HCT116 (cell line): ENCODE measurements around the gene GRM4. TPM values are rescaled to one million over a fixed set of nuclear protein-coding genes. Genes with fewer than 3 reads are reported as not detected.
A peak's percentile ranks its signal among the peaks of the same experiment; 100 is the strongest.

Source experiments
- ATAC-seq: fragments of 200-7000 bp; cut with Tn5 transposase; 2 replicates; pipeline ENCODE4 v1.9.1; 2020; ENCODE audit warnings: mild to moderate bottlenecking, moderate library complexity
- Bru-seq: library from RNA; stranded (reverse); fragments of 400-500 nt; gene quantifications from one replicate; lab custom pipeline; 2021; lab: Mats Ljungman, UMichigan
- BruChase-seq, 2 experiments: library from RNA; stranded (reverse); fragments of 400-500 nt; gene quantifications; one replicate each; lab custom pipeline; 2021; lab: Mats Ljungman, UMichigan
- BruUV-seq: library from RNA; stranded (reverse); fragments of 400-500 nt; replicated peaks from 2 replicates; lab custom pipeline; 2021; lab: Mats Ljungman, UMichigan
- CTCF ChIA-PET: fragments of 300-600 bp; sonication (Branson Sonifier 250); formaldehyde crosslinking; loops from one replicate; lab custom pipeline; 2021; ENCODE audit warnings: antibody characterized with exemption; lab: Charles Lee
- POLR2A ChIA-PET: fragments of 300-600, 350-600 bp; sonication (Branson Sonifier 250); formaldehyde crosslinking; loops from one replicate; lab custom pipeline; 2021; ENCODE audit warnings: antibody characterized with exemption; lab: Charles Lee
- RAD21 ChIA-PET, 2 experiments: fragments of 300-600 bp; sonication (Branson Sonifier 250); formaldehyde crosslinking; loops; one replicate each; lab custom pipeline; 2023; ENCODE audit warnings: low total read pairs in 2 of 2; ENCODE audit not compliant: uncharacterized antibody in 2 of 2, unreplicated experiment in 2 of 2, low non-redundant PET in 1 of 2; lab: Charles Lee
- DNase-seq: peaks from one replicate; pipeline ENCODE4 v3.0.0-alpha.2; 2010; ENCODE audit warnings: low read depth, low spot score
- H2AFZ ChIP-seq: fragments of 200-600 bp; shearing (Covaris generic), sonication (generic); 2 replicates; pipeline ENCODE4 v1.6.1; 2017; ENCODE audit warnings: low read depth, mixed run types, mixed read lengths, antibody characterized with exemption, low read length; ENCODE audit not compliant: poor library complexity, severe bottlenecking
- H3K27ac ChIP-seq: 2 replicates; pipeline ENCODE4 v1.5.1; 2012; ENCODE audit warnings: low read depth, low read length
- H3K27me3 ChIP-seq: fragments of 200-600 bp; sonication (generic); 2 replicates; pipeline ENCODE4 v1.6.1; 2016; ENCODE audit warnings: mixed run types, low read length, mixed read lengths; ENCODE audit not compliant: insufficient read depth
- H3K36me3 ChIP-seq, 2 experiments: fragments of 200-500 bp in 1 of 2; fragments of 200-600 bp in 1 of 2; sonication (Bioruptor generic) in 1 of 2; sonication (generic) in 1 of 2; 2 replicates each; pipeline versions ENCODE4 v1.5.1 to v1.6.1; 2014 to 2016; ENCODE audit warnings: low read length in 2 of 2, inconsistent platforms in 1 of 2, mixed read lengths in 1 of 2, mixed run types in 1 of 2; ENCODE audit not compliant: insufficient read depth in 2 of 2, control insufficient read depth in 1 of 2
- H3K4me1 ChIP-seq, 2 experiments: fragments of 200-600 bp in 1 of 2; sonication (generic) in 1 of 2; 2 replicates each; pipeline versions ENCODE4 v1.5.1 to v1.6.1; 2012 to 2017; ENCODE audit warnings: low read length in 2 of 2, inconsistent platforms in 1 of 2, mild to moderate bottlenecking in 1 of 2, mixed read lengths in 1 of 2, mixed run types in 1 of 2, moderate library complexity in 1 of 2; ENCODE audit not compliant: insufficient read depth in 2 of 2, control insufficient read depth in 1 of 2
- H3K4me2 ChIP-seq: fragments of 200-600 bp; sonication (generic); 2 replicates; pipeline ENCODE4 v1.6.1; 2017; ENCODE audit warnings: mixed run types, low read length, mixed read lengths
- H3K4me3 ChIP-seq, 2 experiments: fragments of 200-600 bp in 1 of 2; sonication (generic) in 1 of 2; replicated peaks in 1 of 2; 2 replicates each; pipeline ENCODE4 v1.5.1; 2011 to 2016; ENCODE audit warnings: low read length in 2 of 2, control low read depth in 1 of 2, low read depth in 1 of 2, mild to moderate bottlenecking in 1 of 2, mixed read lengths in 1 of 2, mixed run types in 1 of 2
- H3K79me2 ChIP-seq: fragments of 200-600 bp; sonication (generic); 2 replicates; pipeline ENCODE4 v1.6.1; 2017; ENCODE audit warnings: mild to moderate bottlenecking, mixed run types, low read length, moderate library complexity, mixed read lengths; ENCODE audit not compliant: insufficient read depth
- H3K9ac ChIP-seq: fragments of 200-600 bp; sonication (generic); 2 replicates; pipeline ENCODE4 v1.6.1; 2016; ENCODE audit warnings: low read length, mixed read lengths
- H3K9me2 ChIP-seq: fragments of 200-600 bp; sonication (generic), shearing (Covaris generic); 2 replicates; pipeline ENCODE4 v1.6.1; 2017; ENCODE audit warnings: mixed run types, mild to moderate bottlenecking, moderate library complexity; ENCODE audit not compliant: insufficient read depth
- H3K9me3 ChIP-seq, 2 experiments: fragments of 200-500 bp in 1 of 2; fragments of 200-600 bp in 1 of 2; sonication (Bioruptor generic) in 1 of 2; sonication (generic) in 1 of 2; 2 replicates each; pipeline ENCODE4 v1.6.1; 2014 to 2017; ENCODE audit warnings: low read length in 2 of 2, mixed read lengths in 2 of 2, inconsistent platforms in 1 of 2, low read depth in 1 of 2, mild to moderate bottlenecking in 1 of 2, mixed run types in 1 of 2, moderate library complexity in 1 of 2; ENCODE audit not compliant: control insufficient read depth in 1 of 2, insufficient read depth in 1 of 2
- H4K20me1 ChIP-seq: fragments of 200-600 bp; sonication (generic), shearing (Covaris generic); 2 replicates; pipeline ENCODE4 v1.6.1; 2017; ENCODE audit warnings: mixed run types, mild to moderate bottlenecking, moderate library complexity; ENCODE audit not compliant: insufficient read depth
- ATF3 ChIP-seq: IDR thresholded peaks from 2 replicates; pipeline ENCODE4 v1.6.1; 2012
- CTCF ChIP-seq, 3 experiments: fragments of 200-600 bp in 1 of 3; sonication (generic) in 1 of 3; IDR thresholded peaks in 2 of 3; conservative IDR thresholded peaks in 1 of 3; 2 replicates each; pipeline ENCODE4 v1.5.1; 2012 to 2017; ENCODE audit warnings: low read depth in 2 of 3, low read length in 2 of 3, antibody characterized with exemption in 1 of 3, borderline replicate concordance in 1 of 3, control low read depth in 1 of 3, mild to moderate bottlenecking in 1 of 3, mixed read lengths in 1 of 3, mixed run types in 1 of 3, moderate library complexity in 1 of 3; ENCODE audit not compliant: insufficient read depth in 1 of 3
- MAX ChIP-seq: IDR thresholded peaks from 2 replicates; pipeline ENCODE4 v1.6.1; 2012
- RAD21 ChIP-seq: IDR thresholded peaks from 2 replicates; pipeline ENCODE4 v1.6.1; 2012; ENCODE audit warnings: low read depth, mild to moderate bottlenecking
- SRF ChIP-seq: IDR thresholded peaks from 2 replicates; pipeline ENCODE4 v1.6.1; 2012; ENCODE audit warnings: low read depth
- TCF7L2 ChIP-seq: IDR thresholded peaks from 2 replicates; pipeline ENCODE4 v1.7.0; 2011; ENCODE audit warnings: borderline replicate concordance, inconsistent platforms; ENCODE audit not compliant: insufficient read depth, insufficient read length; ENCODE audit errors: extremely low read depth
- ZNF274 ChIP-seq: fragments of 200-500 bp; sonication (Bioruptor generic); IDR thresholded peaks from 2 replicates; pipeline ENCODE4 v1.6.1; 2014; ENCODE audit warnings: mild to moderate bottlenecking, low read depth, low read length, inconsistent platforms
- intact Hi-C: fragments of 100-400 bp; cut with micrococcal nuclease; formaldehyde crosslinking; loops from 2 replicates; pipeline ENCODE4 v1.10.0; 2022
- long read RNA-seq: library from polyadenylated mRNA; unstranded; transcript quantifications from one replicate; pipeline ENCODE4 v2.0.0, GENCODE V29; 2021; ENCODE audit not compliant: unreplicated experiment
- polyA plus RNA-seq: library from polyadenylated mRNA; unstranded; fragments of >200 nt; gene quantifications from 2 replicates; pipeline ENCODE4 v1.2.1, GENCODE V29; 2012; ENCODE audit warnings: missing spikeins
- total RNA-seq: library from RNA; stranded (reverse); gene quantifications from one replicate; pipeline ENCODE4 v1.2.1, GENCODE V29; 2021; ENCODE audit not compliant: unreplicated experiment

Gene GRM4
- total RNA-seq (2.6 TPM), Bru-seq, nascent RNA (percentile 30 among the genes with signal in this experiment), BruChase-seq, experiment 1, labeled RNA remaining after a 6-hour chase (percentile 34 among the genes with signal in this experiment), BruChase-seq, experiment 2, labeled RNA remaining after a 2-hour chase (percentile 34 among the genes with signal in this experiment)
- 1.8 and 2.5 TPM in 2 replicates for polyA plus RNA-seq
- long read RNA-seq, partial matches to known transcripts: 0 of 1 reads
- long read RNA-seq, other reads (novel, unspliced or antisense): 0 of 1 reads

DNA sequence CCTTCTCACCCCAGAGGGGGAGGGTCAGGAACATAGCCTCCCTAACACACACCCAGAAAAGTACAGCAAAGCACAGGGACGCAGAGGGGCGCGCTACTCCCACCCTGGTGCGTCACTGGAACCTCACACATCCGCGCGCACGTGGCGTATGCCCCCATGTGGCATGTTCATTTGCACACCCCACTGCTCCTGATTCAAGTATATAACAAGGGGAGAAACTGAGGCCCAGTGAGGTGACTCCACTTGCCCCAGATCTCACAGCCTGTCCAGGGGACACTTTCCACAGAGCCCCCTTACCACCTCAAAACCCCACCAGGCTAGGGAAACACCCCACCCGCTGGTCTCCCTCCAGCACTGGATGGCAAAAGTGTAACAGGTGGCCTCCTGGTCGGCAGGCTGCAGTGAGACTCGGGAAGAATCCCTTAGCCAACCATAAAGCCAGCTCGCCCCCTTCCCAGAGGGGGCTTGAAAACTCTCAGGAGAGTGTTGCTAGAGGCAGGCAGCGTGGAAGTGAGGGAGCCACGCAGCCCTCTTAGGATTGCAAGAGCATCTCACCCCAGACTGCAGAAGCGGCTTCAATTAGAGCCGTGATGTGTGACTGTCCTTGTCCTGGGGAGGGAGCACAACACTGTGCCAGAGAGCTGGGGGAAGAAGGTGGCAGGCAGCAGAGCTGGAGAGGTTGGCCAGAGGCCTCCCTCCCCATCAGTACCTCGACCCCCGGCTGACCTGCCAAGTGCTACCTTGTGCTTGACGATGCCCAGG is at the start of gene GRM4:
Gene GRM4, minus strand, starts transcription at position 67 of the 762 bp plus-strand sequence. CDS start 12,591 bp downstream, outside the sequence.
- no peaks in the 10 kb centered on the region for H3K27me3 ChIP-seq
- no peaks in the 10 kb centered on the region for H4K20me1 ChIP-seq
- no peaks in the 10 kb centered on the region for H3K9me2 ChIP-seq
- H3K9ac ChIP-seq: peak within 1 kb of the TSS; percentile 46
- no peaks in the 10 kb centered on the region for H3K9me3 ChIP-seq
- RAD21 ChIA-PET: no interaction called here
- intact Hi-C loops: no loop called here
- no peak within 1 kb of the TSS for H2AFZ ChIP-seq
- H3K4me2 ChIP-seq: peak within 1 kb of the TSS; percentile 70
- H3K36me3 ChIP-seq: no peaks in the 10 kb centered on the region
- POLR2A ChIA-PET: interaction anchor here (1.0 kb wide), 1 partner anchor 10 kb away, joined by 3 read pairs; no protein-coding TSS in a partner anchor
- DNase-seq (no peak), ATAC-seq (no peak)
- no peaks in the 10 kb centered on the region for H3K79me2 ChIP-seq
- H3K4me3 ChIP-seq: peak within 1 kb of the TSS; percentile 43 to 58
- CTCF ChIA-PET: interaction anchor here (1.0 to 1.2 kb wide), 3 partner anchors 91 to 380 kb away, joined by 3 to 4 read pairs (median 3); no protein-coding TSS in a partner anchor
- H3K27ac ChIP-seq: peak within 1 kb of the TSS; percentile 26; the same call in 1 of the 2 replicates
- TF ChIP-seq RAD21: no peak
- TF ChIP-seq ZNF274: no peak
- no peak for TF ChIP-seq MAX
- no peak for TF ChIP-seq CTCF (IDR thresholded peaks at IDR 0.05 in 2 of 3, conservative IDR thresholded peaks at IDR 0.05 in 1 of 3; ENCODE audit: borderline replicate concordance in 1 of 3, insufficient read depth in 1 of 3, low read depth in 2 of 3, low read length in 2 of 3)
- TF ChIP-seq TCF7L2: no peak
- TF ChIP-seq ATF3: no peak
- no peak for TF ChIP-seq SRF
- TF ChIP-seq, all 23 proteins: peak for 0
- H3K4me1 ChIP-seq: peaks cover 0 to 4% of the 10 kb centered on the region in 2 experiments; a peak in 1 of 4 replicates
- BruUV-seq: no TSS peak
